ENCODE results near the gene POU2AF2. TPM values are rescaled to one million over a fixed set of nuclear protein-coding genes. Genes with fewer than 3 reads are reported as not detected.
"Not testable (repeated sequence)": the region's sequence is repeated elsewhere in the genome, so short reads cannot be mapped to it uniquely, and the experiment has no call there.

POU2AF2 gene
- total RNA-seq, 1 donor from 2014 or later: not detected

DNA sequence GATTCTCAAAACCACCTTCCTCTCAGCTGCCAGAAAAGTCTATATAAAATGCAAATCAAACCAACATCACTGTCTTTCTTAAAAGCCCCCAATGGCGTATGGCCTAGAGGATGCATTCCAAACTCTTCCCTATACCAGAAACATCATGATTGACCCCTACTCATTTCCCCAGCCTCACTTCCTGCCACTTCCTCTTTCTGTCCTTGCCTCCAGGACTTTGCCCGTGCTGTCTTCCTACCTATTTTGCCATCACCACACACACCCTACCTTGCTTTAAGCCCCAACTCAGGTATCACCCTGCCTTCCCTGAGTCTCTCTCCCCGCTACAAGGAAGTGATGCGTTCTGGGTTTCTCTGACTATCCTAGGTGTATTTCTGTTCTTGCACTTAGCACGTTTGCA is 8.1 kb downstream of the POU2AF2 start:
- ATAC-seq (no peak), DNase-seq (ENCODE audit: low spot score) (no peak)

DNA sequence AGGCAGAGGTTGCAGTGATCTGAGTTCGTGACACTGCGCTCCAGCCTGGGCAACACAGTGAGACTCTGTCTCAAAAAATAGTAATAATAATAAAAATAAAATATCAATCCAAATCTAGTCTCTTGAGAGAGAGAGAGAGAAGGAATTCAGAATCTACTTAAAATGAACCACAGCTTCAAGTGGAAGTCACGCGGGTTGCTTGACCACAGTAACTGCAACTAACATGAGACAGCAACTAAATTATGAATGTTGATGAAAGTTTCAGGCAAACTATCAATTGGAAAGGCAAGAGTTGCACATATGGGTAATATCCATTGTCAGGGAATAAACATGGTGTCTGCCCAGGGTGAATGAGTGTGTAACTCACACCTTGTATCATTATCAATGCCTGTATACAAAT is 12.5 kb downstream of the POU2AF2 start:
- ATAC-seq (no peak), DNase-seq (ENCODE audit: low spot score) (no peak)

DNA sequence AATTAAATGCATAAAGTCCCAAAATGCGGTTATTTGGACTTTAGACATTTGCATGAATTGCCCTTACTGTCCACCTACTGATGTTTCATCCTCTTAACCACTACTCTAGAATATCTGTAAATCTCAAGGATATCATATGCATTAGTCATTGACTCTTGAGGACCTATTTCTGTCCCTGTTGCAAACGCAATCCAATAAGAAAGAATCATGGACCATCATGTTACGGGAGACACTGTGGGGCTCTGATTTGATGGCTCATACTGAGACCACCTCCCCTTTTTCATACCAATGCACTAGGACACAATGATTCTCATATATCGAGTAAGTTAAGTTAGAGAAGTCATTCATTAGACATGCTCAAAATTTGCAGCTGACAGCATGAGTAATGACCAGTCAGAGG is 14.4 kb downstream of the POU2AF2 start:
- no peak for ATAC-seq
- DNase-seq (ENCODE audit: low spot score): no peak

DNA sequence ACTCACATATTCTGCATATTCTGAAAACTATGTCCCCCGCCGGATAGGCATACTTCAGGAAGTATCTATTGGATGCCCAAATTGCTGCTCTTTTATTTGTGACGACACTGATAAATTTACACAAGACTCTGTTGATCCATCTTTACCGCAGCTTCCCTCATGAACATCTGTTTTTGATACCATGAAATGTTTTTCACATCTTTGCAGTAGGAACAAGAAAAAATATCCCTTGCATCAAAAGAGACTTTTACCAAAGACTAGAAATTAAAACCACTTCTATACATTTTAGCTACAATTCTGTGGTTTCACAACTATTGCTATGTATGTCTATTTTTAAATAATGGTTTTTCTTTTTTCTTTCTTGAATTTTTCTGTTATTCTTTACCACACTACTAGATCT is 15.3 kb downstream of the POU2AF2 start:
- ATAC-seq: no peak
- DNase-seq (ENCODE audit: low spot score): no peak

DNA sequence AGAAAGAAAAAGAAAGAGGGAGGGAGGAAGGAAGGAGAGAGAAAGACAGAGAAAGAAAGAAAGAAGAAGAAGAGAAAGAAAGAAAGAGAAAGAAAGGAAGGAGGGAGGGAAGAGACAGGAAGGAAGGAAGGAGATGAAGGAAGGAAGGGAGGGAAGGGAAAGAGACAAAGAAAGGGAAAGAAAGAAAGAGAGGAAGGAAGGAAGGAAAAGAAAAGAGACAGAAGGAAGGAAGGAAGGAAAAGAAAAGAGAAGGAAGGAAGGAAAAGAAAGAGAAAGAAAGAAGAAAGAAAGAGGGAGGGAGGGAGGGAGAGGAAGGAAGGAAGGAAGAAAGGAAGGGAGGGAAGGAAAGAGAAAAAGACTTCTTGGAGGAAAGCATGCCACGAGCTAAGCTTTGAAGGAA is 19.1 kb downstream of the POU2AF2 start:
- ATAC-seq: no peak
- no peak for DNase-seq (ENCODE audit: low spot score)

DNA sequence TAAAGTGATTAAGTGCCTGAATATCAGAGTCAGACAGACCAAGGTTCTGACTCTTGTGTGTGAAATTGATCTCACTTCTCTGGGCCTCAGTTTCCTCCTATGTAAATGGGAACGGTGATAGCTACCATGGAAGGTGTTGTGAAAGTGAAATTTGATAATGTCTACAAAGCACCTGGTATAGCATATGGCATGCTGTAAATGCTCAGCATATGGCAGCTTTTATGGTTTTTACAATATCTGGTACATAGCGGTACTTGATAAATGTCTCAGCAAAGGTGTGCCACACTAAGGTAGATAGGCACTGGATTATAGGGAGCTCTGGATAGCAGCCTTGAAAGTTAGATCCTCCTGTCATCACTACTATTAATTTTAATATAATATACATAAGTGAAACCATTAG is 19.9 kb downstream of the POU2AF2 start:
- ATAC-seq (no peak), DNase-seq (ENCODE audit: low spot score) (no peak)

DNA sequence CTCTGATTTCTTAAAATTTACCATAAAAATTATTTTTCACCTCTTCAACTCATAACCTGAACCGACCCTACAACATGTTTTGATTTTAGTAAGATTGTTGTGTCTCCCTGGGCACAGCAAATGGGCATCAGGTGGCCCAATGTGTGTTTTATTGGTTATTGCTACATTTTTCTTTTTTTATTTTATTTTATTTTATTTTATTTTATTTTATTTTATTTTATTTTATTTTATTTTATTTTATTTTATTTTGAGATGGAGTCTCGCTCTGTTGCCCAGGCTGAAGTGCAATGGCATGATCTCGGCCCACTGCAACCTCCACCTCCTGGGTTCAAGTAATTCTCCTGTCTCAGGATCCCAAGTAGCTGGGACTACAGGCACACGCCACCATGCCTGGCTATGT is 22.8 kb downstream of the POU2AF2 start:
- not testable (repeated sequence) for ATAC-seq; DNase-seq (ENCODE audit: low spot score)

DNA sequence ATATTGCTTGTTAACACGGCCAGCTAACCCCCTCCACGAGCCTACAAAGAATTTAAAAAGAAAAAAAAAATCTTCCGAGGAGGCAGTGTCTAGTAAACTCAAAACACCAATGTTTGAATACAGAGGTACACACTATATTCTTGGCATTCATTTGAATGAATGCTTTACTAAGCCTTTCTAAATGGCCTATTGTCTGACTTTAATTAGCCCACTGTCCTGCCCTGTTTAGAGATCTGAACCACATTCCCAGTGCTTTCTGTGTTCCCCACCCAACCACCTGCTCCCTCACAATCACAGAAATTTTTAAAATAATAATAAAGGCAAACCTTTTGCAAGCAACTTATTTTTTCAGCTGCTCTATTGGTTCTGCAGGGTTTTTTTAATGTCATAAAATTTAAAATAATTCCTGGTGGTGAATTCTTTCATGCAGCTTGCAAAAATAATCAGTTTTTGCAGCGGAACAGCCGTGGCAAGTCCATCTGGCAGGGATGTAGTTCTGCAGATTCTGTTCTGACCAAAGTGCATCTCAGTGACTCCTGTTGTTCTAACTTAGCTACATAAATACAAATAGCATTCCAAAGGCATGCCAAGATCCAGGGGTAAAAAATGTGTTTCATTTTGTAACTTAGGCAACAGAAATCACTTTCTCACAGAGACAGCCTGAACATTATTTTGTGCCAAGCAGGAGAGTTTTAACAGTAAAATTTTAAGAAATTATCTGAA is 23.8 kb downstream of the POU2AF2 start:
- ATAC-seq: peak; percentile 97
- DNase-seq (ENCODE audit: low spot score): no peak

DNA sequence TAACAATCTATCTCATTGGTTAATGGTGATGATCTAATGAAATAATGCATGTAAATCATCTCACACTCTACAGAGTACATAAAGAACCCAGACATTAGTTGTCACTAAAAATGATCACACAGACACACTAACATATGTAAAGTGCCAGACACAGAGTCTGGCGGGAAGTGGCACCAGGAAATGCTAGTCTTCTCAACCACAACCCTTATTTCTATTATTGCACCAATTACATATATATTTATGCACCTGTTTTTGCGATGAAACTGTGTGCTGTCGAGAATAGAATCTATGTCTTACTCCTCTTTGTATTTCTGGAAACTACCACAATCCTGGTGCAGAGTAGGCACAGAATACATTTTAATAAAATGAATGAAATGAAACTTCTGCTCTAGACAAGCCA is 26.9 kb downstream of the POU2AF2 start:
- DNase-seq (ENCODE audit: low spot score) (no peak), ATAC-seq (no peak)

DNA sequence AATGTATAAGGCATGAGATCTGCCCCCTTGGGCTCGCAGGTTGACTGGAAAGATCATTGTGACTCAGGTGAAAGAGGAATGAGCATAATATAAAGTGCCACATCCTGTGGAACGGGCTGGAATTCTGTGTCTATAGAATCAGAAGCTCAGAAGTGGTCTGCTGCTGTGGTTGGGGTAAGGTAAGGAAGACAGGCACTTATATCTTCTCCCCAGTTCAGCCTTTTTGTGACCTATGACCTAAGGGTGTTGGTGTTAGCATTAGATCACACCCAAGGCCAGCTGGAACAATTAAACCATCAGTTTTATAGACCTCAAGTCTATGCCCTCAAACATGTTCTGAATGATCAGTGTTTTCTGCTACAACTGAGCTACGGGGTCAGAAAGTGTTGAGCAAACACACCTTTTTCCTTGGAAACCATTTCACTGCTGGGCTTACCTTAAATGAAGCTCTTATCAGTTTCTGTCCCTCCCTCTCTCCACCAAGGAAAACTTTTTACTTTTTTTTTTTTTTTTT is 37.1 kb downstream of the POU2AF2 start:
- ATAC-seq: no peak

DNA sequence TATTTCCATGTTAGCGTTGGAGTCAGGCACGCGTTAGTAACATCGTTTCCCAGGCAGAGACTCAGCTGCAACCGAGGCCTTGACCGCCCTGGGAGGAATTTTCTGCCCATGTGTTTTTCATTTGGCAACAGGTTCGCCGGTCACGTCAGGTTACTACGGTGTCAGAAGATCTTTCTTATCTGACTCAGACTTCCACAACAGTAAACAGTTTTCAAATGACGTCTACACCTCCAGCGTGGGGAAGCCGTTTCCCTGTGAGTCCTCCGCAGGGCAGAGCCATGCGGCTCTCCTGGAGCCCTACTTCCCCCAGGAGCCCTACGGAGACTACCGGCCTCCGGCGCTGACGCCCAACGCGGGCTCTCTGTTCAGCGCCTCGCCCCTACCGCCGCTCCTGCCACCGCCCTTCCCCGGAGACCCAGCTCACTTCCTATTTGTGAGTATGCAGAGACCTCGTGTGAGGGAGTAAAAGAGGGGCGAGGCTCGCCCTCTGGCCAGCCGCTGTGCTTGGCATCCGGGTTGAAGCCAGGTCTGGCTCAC is 38.5 kb downstream of the POU2AF2 start:
- DNase-seq (ENCODE audit: low spot score) (no peak), ATAC-seq (no peak)

More for the DNA sequence above, 37.1 kb downstream of the POU2AF2 start:
- no peak for DNase-seq (ENCODE audit: low spot score)

DNA sequence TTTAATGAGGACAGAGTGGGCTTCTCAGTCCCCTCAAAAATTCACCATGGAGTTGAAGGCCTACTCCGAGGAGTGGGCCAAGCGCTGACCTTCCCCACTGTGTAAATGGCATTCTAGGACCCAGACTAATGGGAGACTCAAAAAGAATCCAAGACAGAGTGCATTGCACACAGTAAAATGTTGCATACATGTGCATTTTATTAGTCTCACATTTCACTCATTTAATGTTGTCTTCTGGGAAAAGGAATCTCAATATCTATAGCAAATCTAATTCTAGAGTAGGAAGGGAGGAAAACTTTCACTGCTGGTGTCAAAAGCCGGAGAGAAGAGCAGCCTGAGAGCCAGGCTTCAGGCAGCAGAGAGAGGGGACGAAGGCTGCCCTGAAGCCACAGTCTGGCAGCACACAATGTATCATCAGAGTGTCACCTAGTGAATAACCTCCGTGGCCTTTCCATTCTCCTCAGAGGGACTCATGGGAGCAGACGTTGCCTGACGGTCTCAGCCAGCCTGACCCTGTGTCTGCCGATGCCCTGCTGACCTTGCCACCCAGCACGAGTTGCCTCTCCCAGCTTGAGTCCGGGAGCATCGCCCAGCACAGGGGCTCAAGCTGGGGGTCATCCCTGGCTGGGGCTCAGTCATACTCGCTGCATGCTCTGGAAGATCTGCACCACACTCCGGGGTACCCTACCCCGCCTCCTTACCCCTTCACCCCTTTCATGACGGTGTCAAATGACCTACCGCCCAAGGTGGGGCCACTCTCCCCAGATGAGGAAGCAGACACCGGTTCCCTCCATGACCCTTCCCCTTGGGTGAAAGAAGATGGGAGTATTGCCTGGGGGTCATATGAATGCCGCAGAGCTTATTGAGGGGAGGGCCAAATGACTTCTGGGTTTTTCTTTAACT is 39.9 kb downstream of the POU2AF2 start:
- DNase-seq (ENCODE audit: low spot score) (no peak), ATAC-seq (no peak)

DNA sequence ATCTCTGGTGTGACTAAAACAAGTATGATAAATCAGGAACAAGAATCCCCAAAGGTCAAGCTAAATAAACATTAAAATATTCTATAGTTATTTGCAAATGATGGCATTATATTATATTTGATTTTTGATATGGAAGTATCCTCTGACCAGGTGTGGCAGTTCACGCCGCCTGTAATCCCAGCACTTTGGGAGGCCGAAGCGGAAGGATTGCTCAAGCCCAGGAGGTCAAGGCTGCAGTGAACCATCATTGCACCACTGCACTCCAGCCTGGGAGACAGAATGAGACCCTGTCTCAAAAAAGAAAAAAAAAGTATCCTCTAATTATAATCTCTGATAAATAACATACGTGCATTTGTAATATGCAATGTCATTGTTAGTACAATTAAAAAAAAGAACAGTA is 46.2 kb downstream of the POU2AF2 start:
- ATAC-seq (no peak), DNase-seq (ENCODE audit: low spot score) (no peak)

DNA sequence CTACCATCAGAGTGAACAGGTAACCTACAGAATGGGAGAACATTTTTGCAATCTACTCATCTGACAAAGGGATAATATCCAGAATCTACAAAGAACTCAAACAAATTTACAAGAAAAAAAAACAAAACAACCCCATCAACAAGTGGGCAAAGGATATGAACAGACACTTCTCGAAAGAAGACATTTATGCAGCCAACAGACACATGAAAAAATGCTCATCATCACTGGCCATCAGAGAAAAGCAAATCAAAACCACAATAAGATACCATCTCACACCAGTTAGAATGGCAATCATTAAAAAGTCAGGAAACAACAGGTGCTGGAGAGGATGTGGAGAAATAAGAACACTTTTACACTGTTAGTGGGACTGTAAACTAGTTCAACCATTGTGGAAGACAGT is 46.9 kb downstream of the POU2AF2 start:
- not testable (repeated sequence) for ATAC-seq; DNase-seq (ENCODE audit: low spot score)

DNA sequence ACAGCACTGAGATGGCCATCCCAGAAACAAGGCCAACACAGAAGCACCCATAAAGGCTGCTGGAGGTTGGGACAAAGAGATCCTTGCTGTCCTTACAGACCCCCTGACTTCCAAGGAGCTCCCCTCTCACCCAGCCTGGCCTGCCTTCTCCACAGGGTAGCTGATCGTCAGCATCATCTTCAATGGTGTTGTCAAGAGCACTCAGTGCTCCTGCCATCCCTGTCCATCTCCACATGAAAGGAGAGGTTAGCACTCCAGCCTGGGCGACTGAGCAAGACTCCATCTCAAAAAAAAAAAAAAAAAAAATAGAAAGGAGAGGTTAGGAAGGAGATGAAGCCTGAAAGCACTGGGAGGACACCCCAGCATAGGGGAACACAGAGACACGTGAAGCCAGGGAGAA is 50.7 kb downstream of the POU2AF2 start:
- ATAC-seq: no peak

DNA sequence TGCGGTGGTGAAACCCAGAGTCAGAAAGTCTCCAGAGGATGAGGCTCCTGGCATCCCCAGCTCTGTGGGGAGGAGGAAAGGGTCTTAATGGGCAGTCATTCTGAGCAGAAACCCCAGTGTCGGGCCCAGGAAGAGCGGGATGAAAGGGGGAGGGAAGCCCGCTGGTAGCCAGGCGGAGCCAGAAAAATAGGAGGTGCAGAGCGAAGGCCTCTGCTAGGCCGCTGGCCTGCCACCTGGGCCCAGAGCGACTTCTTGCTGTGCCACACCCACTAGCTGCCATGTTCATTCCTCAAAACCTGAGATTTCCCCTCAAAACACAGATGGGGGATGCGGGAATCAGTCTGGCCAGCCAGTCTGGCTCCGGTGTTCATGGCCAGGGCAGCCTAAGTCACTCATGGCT is 52.2 kb downstream of the POU2AF2 start:
- ATAC-seq (no peak), DNase-seq (ENCODE audit: low spot score) (no peak)

More for the DNA sequence above, 50.7 kb downstream of the POU2AF2 start:
- no peak for DNase-seq (ENCODE audit: low spot score)

DNA sequence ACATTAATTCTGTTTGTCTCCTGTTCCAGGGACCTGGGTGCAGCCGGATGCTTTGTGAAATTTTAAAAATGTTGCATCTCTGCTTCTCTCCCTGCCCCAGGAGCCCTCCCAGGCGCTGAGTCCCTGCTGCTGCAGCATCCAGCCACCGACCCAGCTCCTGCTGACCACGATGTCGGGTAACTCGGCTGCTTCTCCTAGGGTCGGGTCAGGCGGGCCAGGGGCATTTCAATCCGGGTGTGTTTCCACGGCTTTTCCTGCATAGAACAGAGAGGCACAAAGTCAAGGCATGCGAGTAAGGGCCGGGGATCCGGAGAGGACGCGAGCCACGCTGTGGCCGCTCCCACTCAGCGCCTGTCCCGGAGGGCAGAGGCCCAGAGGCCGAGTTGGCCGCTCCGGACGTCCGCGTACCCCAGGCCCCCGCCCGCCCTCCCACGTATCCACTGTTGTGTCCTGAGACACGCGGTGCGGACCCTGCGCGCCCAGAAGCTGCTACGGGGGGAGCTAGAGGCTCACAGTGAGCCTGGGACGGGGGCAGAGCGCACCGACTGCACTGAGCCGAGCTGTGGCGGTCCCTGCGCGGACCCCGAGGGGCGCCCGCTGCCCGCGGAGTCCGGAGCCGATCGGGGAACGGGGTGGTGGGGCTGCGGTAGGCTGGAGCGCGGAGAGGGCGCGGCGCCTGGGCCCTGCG is 53.0 kb downstream of the POU2AF2 start, which contains the start of gene POU2AF3:
Gene POU2AF3 (plus strand): TSS at position 134 of the 688 bp plus-strand sequence. CDS start 36 bp downstream, at position 170.
- no peak for DNase-seq (ENCODE audit: low spot score)

DNA sequence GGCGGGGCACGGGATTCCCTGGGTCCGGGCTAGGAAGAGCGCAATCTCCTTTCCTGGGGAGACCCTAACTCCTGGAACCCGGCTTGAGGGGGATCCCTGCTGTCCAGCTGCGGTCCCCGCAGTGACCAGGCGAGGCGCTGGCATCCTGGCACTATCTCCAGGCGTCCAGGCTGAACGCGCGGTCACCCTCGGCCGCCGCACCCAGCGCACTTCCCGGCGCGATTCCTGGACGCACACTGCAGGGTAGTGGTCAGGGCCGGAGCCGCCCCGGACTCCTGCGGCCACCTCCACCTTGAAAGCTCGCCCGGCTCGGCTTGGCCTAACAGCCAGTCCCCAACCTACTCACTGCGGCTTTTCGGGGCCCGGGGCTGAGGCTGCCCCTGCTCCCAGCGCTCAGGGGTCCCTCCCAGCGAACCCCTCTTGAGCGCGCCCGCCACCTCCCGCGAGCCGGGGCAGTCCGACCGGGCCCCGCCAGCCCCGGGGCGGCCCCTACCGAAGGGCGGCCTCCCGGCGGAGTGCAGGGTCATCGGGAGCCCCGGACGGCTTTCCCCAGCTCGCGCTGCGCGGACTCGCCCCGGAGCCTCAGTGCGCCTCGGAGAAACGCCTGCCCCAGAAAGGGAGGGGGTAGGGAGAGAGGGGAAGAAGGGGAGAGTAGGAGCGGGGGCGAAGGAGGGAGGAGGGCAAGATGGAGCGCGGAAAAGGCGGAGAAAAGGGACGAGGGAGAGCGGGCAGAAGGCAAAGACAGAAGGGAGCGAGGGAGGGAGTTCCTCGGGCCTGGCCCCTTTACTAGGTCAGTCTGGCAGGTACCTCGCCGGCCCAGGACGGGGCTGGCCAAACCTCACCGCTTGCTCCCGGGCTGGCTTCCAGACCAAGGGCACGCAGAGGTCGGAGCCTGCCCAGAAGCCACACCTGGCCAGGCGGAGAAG is 53.8 kb downstream of the POU2AF2 start:
- ATAC-seq: peak; percentile 83
- DNase-seq (ENCODE audit: low spot score): peak; percentile 91

More for the DNA sequence above, 53.0 kb downstream of the POU2AF2 start, which contains the start of gene POU2AF3:
- no peak for ATAC-seq

DNA sequence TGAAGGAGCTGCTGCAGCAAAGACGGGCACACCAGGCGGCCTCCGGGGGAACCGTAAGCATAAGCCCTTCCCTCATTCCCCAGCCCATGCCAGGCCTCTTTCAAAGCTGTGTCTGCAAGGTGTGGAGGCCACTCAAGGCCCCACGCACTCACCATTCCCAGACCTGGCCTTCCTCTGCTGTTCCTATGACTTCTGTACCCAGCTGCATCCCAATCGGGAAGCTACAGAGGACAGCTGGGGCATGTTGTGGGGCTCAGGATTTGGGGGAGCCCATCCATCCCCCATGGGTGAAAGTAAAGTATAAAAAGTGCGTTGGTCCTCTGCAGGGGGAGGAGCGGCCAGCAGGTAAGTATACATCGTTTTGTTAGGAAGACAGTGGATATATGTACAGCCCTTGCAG is 55.0 kb downstream of the POU2AF2 start:
- ATAC-seq: no peak
- no peak for DNase-seq (ENCODE audit: low spot score)
